Measurements from ENCODE around the gene CAMSAP2.

The CAMSAP2 gene

GRCh38 chr1:200738327-200738948 lies at the start of gene CAMSAP2:
Gene CAMSAP2, plus strand, starts transcription at chr1:200738893. Its CDS starts 935 bp downstream, at chr1:200739828.
- DNase-seq, result peak; percentile 95
- in situ Hi-C loops (cut with HindIII; ENCODE audit: low pct_ligation_motif_present, low pct_unique_long_range_greater_than_20kb, low sequenced_read_pairs), result no loop called here

DNA sequence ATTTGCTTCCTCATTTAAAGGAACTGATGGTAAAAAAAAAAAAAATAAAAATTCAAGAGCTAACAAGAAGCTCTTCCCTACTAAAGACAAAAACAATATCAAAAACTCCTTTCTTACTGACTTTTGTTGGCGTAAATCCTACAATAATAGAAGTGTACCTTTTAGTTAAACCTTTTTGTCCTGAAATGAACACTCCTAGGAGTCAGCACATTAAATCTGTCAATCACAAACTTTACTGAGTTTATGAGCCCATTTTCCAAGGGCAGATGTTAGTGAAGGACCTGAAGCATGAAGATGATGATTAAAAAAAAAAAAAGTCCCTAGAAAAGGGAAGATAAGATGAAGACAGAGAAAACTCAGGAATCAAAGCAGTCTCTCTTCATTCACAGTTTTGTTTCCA lies 46.4 kb upstream of the CAMSAP2 start:
- in situ Hi-C loops (cut with HindIII; ENCODE audit: low pct_ligation_motif_present, low pct_unique_long_range_greater_than_20kb, low sequenced_read_pairs), result no loop called here
- no peak for DNase-seq

DNA sequence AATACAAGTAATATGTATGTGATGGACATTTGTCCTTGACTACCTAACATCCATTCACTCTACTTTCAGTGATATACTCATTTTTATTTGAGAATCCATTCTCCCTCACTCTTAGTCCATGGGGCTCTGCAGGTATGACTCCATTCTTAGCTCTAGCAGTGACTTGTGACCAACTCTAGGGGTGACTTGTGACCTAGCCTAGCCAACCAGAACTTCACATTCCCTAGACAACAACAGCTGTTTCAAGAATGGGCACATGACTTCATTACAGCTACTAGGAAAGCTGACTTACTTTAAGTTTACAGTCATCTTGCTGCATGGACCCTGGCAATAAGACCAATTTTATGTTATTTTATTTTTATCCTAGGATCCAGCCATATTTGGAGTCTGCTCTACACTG lies 45.4 kb upstream of the CAMSAP2 start:
- in situ Hi-C loops (cut with HindIII; ENCODE audit: low pct_ligation_motif_present, low pct_unique_long_range_greater_than_20kb, low sequenced_read_pairs), result no loop called here
- DNase-seq, result no peak

DNA sequence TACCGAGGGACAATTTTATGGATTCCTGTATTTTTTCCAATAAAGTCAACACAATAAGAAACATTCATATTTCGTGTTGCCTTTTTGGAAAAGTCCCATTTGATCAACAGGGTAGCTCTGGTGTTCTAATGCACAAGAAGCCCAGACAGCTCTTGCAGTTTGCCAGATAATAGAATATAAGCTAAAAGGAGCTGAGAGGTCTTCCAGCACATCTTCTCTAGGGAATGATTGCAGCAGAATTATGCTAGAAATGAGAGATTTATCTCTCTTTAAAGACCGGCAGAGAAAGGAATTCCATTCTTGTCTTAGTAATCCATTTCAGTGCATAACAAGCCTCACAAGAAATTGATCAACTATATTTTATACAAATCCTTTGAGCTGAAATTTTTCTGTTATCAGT lies 44.0 kb upstream of the CAMSAP2 start:
- no peak for DNase-seq

DNA sequence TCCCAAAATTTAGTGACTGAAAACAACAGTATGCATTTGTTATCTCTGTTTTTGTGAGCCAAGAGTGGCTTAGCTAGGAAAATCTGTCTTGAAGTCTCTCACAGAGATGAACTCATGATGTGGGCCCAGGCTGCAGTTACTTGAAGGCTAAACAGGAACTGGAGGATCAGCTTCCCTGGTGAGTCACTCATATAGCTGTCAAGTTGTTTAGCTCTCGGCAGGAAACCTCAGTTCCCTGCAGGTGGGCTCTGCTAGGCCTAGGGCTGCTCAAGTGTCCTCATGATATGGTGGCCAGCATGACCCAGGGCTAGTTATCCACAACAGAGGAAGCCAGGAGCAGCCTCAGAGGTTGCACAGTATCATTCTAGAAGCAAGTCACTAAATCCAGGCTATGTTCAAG lies 38.8 kb upstream of the CAMSAP2 start:
- in situ Hi-C loops (cut with HindIII; ENCODE audit: low pct_ligation_motif_present, low pct_unique_long_range_greater_than_20kb, low sequenced_read_pairs), result no loop called here
- no peak for DNase-seq

More for the DNA sequence above, 44.0 kb upstream of the CAMSAP2 start:
- in situ Hi-C loops (cut with HindIII; ENCODE audit: low pct_ligation_motif_present, low pct_unique_long_range_greater_than_20kb, low sequenced_read_pairs), result no loop called here

DNA sequence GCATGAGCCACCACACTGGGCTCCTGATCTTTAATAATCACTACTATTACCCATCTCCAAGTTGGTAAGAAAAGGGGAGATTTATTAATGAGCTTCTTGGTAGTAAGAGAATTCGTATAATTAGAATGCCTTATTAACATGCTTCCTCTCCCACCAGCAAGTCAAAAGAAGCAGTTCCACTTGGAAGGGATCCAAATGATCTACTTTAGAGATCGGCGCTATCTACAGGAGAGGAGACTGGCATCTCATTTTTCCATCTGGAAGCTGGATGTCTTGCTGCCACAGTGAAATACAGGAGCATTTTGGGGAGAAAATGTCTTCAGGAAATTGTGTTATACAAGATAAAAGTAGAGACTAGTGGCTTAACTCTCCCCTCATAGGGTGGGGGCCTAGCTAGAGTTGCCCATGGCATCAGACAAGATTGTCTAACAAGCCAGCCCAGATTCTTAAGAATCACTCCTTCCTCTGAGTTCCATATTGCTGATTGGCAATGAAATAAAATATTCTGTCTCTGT lies 33.6 kb upstream of the CAMSAP2 start:
- DNase-seq, result no peak
- in situ Hi-C loops (cut with HindIII; ENCODE audit: low pct_ligation_motif_present, low pct_unique_long_range_greater_than_20kb, low sequenced_read_pairs), result no loop called here

DNA sequence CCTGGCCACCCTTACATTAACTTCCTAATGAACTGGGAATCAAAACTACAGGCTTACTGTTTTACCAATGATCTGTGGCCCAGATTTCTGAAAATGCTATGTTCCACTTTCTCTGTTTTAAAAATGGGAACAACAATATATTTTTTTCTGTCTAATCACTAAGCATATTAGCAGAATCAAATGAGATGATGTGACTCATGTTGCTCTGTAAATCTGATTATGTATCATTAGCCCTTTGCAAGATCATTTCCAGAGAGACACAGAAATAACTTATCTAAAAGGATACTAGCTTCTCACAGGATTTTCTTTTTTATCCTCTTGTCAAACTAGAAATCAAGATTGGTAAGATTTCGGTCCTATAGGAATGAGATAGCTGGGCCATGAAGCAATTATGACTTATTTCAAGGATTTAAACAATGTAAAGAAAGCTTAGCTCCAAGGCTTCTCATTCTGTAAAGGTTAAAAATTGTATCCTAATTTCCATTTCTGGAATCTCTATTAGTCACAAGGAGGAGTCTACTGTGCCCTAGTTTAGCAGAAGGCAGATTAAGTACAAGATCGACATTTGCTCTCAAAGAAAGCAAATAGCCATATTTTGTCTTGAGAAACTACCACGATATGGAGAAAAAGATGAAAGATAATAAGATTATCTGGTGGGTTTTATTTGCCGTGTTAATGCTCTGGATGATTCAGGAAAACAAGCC lies 32.4 kb upstream of the CAMSAP2 start:
- in situ Hi-C loops (cut with HindIII; ENCODE audit: low pct_ligation_motif_present, low pct_unique_long_range_greater_than_20kb, low sequenced_read_pairs), result no loop called here

GRCh38 chr1:200707116-200707515 lies 31.6 kb upstream of the CAMSAP2 start:
- in situ Hi-C loops (cut with HindIII; ENCODE audit: low pct_ligation_motif_present, low pct_unique_long_range_greater_than_20kb, low sequenced_read_pairs), result no loop called here
- no peak for DNase-seq

More for the DNA sequence above, 32.4 kb upstream of the CAMSAP2 start:
- DNase-seq, result no peak

- in situ Hi-C loops (cut with HindIII; ENCODE audit: low pct_ligation_motif_present, low pct_unique_long_range_greater_than_20kb, low sequenced_read_pairs), result no loop called here
These were observed 30.5 kb upstream of the CAMSAP2 start for GRCh38 chr1:200708161-200708560.

DNA sequence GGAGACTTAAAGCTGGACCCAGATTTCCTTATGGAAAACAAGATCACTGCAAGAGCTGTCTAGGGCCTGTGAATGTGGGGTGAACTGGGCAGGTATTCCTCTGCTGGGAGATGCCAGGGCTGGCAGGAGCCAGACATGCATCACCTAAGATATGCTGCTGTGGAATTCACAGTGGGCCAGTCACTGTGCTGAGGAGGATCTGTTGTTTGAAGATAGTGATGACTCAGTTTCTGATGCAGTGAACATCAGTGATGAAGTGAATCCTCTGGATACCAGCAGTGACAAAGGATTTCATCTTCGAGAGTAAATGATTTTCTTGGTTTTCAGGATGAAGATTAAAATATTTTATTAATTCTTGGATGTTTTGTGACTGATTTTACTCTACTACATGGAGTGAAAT lies 29.9 kb upstream of the CAMSAP2 start:
- in situ Hi-C loops (cut with HindIII; ENCODE audit: low pct_ligation_motif_present, low pct_unique_long_range_greater_than_20kb, low sequenced_read_pairs), result no loop called here
- DNase-seq, result peak; percentile 6

More at GRCh38 chr1:200708161-200708560, 30.5 kb upstream of the CAMSAP2 start:
- no peak for DNase-seq

DNA sequence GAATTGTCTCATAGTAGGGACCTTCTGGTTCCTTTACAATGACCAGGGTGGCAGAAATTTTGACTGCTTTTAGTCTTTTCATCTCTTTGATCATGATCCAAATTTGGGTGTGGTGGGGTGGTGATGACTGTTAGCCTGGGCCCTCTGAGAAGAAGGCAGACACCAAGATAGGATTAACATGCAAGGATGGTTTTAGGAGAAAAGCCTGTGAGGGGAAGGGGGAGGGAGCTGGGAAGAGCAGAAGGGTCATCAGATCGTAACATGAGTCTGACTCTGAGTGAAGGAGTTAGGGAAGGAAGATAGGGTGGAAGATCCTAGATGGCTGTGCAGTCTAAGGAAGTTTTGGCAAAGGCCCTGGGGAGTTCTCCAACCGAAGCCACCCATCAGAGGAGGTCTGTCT lies 28.5 kb upstream of the CAMSAP2 start:
- in situ Hi-C loops (cut with HindIII; ENCODE audit: low pct_ligation_motif_present, low pct_unique_long_range_greater_than_20kb, low sequenced_read_pairs), result no loop called here
- no peak for DNase-seq

DNA sequence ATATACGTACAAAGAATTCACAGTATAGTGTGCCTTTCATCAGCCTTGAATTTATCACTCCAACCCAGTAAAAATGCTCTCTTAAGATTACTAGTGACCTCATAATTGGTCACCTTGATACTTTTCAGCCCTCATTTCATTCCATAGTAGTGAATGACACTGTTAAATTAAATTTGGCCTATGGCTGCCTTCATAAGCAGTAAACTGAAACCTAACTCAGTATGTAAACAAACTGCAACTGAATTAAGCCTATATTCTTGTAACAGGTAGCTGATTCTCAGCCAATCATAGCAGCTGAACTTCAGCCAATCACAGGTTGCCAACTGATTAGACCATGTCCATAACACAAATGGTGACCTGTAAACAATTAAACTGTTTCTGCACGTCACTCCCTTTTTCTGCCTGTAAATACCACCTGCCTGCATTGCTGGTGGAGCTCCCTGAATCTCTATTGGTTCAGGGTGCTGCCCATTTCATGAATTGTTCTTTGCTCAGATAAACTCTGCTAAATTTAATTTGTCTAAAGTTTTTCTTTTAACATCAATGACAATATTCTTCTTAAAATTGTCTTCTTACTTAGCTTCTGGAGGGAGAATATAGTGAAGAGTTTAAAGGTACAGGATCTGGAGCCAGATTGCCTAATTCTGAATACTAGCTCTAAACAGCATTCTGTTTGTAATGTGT lies 24.0 kb upstream of the CAMSAP2 start:
- no peak for DNase-seq
- in situ Hi-C loops (cut with HindIII; ENCODE audit: low pct_ligation_motif_present, low pct_unique_long_range_greater_than_20kb, low sequenced_read_pairs), result no loop called here

DNA sequence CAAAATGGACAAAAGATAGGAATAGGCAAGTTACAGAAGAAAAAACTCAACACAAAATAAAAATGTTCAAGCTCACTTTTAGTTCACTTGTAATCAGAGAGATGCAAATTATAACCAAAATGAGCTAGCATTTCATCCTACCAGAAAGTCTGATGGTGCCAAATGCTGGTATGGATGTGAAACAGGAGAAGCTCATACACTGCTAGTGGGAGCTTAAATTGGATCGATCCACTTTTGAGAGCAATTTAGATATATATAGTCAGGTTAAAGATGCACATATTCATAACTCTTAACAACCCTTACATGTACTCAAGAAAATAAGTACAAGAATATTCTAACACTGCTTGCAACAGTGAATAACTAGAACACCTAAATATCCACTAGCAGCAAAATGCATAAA lies 18.5 kb upstream of the CAMSAP2 start:
- no peak for DNase-seq
- in situ Hi-C loops (cut with HindIII; ENCODE audit: low pct_ligation_motif_present, low pct_unique_long_range_greater_than_20kb, low sequenced_read_pairs), result no loop called here

- no peak for DNase-seq
- in situ Hi-C loops (cut with HindIII; ENCODE audit: low pct_ligation_motif_present, low pct_unique_long_range_greater_than_20kb, low sequenced_read_pairs), result no loop called here
These were observed 14.6 kb upstream of the CAMSAP2 start for GRCh38 chr1:200724064-200724463.

- in situ Hi-C loops (cut with HindIII; ENCODE audit: low pct_ligation_motif_present, low pct_unique_long_range_greater_than_20kb, low sequenced_read_pairs), result no loop called here
- no peak for DNase-seq
These were observed 11.4 kb upstream of the CAMSAP2 start for GRCh38 chr1:200727257-200727656.

DNA sequence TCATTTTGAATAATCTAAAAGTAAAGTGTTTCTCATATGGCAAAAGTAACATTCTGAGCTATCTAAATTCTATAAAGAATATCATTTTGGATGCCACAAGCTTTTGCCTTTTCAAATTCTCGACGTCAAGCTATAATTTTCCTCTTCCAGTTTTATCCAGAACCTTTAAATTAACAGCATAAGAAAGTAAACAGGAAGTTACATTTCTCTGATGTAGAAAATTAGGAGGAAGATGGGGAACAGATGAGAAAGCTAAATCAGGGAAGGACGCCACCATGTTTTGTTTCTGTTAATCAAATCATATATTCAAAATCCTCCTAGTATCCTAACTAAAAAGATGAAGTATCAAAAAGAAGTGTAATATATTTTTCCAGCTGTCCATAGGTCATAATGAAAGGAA lies 8.8 kb upstream of the CAMSAP2 start:
- in situ Hi-C loops (cut with HindIII; ENCODE audit: low pct_ligation_motif_present, low pct_unique_long_range_greater_than_20kb, low sequenced_read_pairs), result no loop called here
- no peak for DNase-seq

DNA sequence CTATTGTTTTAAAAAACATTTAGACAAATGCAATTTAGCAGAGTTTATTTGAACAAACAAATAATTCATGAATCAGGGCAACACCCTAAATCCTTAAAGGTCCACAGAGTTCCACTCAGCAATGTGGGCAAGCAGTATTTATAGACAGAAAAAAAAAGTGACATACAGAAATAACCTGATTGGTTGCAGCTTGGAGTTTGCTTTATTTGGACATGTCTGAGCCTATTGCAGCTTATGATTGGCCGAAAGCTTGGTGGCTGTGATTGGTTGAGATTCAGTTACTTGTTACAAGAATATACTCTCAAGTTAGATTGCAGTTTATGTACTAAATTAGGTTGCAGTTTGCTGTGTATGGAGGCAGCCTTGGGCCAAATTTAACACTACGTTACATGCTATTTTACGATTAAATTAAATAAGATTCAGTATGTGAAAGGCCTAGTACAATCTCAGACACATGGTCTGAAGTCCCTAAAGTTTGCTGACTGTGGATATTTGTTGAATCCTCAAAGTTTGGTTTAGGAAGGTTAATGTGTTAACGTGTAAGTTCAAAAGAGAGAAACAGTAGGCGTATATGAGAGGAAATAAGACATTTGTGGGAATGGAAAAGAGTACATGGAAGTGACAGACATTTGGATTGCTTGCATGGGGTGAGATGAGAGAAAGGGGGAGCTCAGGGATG lies 6.9 kb upstream of the CAMSAP2 start:
- in situ Hi-C loops (cut with HindIII; ENCODE audit: low pct_ligation_motif_present, low pct_unique_long_range_greater_than_20kb, low sequenced_read_pairs), result no loop called here

GRCh38 chr1:200732438-200732837 lies 6.3 kb upstream of the CAMSAP2 start:
- no peak for DNase-seq
- in situ Hi-C loops (cut with HindIII; ENCODE audit: low pct_ligation_motif_present, low pct_unique_long_range_greater_than_20kb, low sequenced_read_pairs), result no loop called here

More for the DNA sequence above, 6.9 kb upstream of the CAMSAP2 start:
- no peak for DNase-seq

GRCh38 chr1:200733907-200734306 lies 4.8 kb upstream of the CAMSAP2 start:
- in situ Hi-C loops (cut with HindIII; ENCODE audit: low pct_ligation_motif_present, low pct_unique_long_range_greater_than_20kb, low sequenced_read_pairs), result no loop called here
- no peak for DNase-seq

Data from ACHN (cell line).